Posterior vena cava (tissue), 2 donors: ENCODE measurements around the gene HIP1. TPM values are rescaled to one million over a fixed set of nuclear protein-coding genes. Genes with fewer than 3 reads are reported as not detected.
A peak's percentile ranks its signal among the peaks of the same experiment; 100 is the strongest.
"Not testable (repeated sequence)": the region's sequence is repeated elsewhere in the genome, so short reads cannot be mapped to it uniquely, and the experiment has no call there.

Experiments
- DNase-seq: peaks from one replicate; pipeline ENCODE4 v3.0.0-alpha.2; 2020; ENCODE audit warnings: low spot score
- intact Hi-C, 2 donors: fragments of 100-400 bp; cut with DNase I; formaldehyde crosslinking; loops; one replicate each; pipeline versions ENCODE4 v1.14.1 to v1.14.2; 2022 to 2023
- long read RNA-seq, 2 donors: library from polyadenylated mRNA; unstranded; transcript quantifications; one replicate each; pipeline ENCODE4 v2.0.0, GENCODE V29; 2020 to 2021
- total RNA-seq, 2 donors: library from RNA; stranded (reverse); fragmentation: NEBNext Ultra II Directional; extraction: Animal tissue kit (Norgen Biotek cat#: 25700); gene quantifications; one replicate each; pipeline ENCODE4 v1.2.1, GENCODE V29; 2021
- donor health status: DM: yes; HTN: yes; CAD: no.
- donor health status: DM: yes; HTN: yes; CAD: no.

Gene HIP1
- total RNA-seq = 10 to 100 TPM; 27.0 to 29.2 TPM
- long read RNA-seq, donor 1, full-length matches to known transcripts = 1 of 10 reads
- long read RNA-seq, donor 1, partial matches to known transcripts = 2 of 10 reads
- long read RNA-seq, donor 1, other reads (novel, unspliced or antisense) = 7 of 10 reads
- long read RNA-seq, donor 2, partial matches to known transcripts = 5 of 24 reads
- long read RNA-seq, donor 2, other reads (novel, unspliced or antisense) = 18 of 24 reads

GRCh38 chr7:75738604-75738974 lies at the start of gene HIP1:
Gene HIP1, minus strand, starts transcription at chr7:75738941. Its CDS starts 21 bp downstream, at chr7:75738920.
- peak; percentile 81 for DNase-seq
- intact Hi-C loops = no loop called here

DNA sequence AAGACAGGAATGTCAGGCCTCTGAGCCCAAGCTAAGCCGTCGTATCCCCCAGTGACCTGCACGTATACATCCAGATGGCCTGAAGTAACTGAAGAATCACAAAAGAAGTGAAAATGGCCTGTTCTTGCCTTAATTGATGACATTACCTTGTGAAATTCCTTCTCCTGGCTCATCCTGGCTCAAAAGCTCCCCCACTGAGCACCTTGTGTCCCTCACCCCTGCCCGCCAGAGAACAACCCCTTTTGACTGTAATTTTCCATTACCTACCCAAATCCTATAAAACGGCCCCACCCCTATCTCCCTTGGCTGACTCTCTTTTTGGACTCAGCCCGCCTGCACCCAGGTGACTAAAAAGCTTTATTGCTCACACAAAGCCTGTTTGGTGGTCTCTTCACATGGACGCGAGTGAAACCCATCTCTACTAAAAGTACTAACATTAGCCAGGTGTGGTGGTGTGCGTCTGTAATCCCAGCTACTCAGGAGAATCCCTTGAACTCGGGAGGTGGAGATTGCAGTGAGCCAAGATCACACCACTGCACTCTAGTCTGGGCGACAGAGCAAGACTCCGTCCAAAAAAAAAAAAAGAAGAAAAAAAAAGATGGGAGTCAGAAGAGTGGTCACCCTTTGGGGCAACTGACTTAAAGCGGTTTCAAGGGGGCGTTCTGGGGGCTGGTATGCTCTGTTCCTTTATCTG lies 49.6 kb upstream of the HIP1 start:
- intact Hi-C loops, DNase-seq: not testable (repeated sequence)

DNA sequence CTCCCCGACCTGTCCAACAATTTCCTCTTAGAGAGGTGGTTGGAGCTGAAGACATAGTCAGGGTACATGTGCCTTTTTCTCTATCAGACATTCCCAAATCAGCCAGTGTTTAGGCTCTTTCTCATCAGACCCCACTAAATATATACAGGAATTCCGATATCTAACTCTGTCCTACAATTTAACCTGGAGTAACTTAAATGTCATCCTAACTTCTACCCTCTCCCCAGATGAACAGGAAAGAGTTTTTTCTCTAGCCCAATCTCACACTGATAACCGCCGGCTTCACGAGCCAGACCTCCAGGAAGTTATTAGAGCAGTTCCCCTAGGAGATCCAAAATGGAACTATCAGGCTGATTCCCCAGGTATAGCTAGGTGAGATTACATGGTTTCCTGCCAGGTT lies 44.3 kb upstream of the HIP1 start:
- DNase-seq, intact Hi-C loops: not testable (repeated sequence)

- intact Hi-C loops, DNase-seq: not testable (repeated sequence)
Observed at GRCh38 chr7:75780647-75781273, 42.0 kb upstream of the HIP1 start.

DNA sequence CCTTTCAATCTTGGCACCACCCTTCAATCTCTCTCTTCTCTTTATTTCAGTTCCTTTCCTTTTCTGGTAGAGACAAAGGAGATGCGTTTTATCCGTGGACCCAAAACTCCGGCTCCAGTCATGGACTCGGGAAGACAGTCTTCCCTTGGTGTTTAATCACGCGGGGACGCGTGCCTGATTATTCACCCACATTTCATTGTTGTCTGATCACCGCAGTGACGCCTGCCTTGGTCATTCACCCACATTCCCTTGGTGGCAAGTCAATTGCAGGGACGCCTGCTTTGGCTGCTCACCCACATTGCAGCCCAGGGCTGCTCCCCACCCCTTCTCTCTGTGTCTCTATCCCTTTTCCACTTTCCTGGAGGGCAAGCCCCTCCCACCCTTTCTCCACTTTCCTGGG lies 40.8 kb upstream of the HIP1 start:
- intact Hi-C loops, DNase-seq: not testable (repeated sequence)

DNA sequence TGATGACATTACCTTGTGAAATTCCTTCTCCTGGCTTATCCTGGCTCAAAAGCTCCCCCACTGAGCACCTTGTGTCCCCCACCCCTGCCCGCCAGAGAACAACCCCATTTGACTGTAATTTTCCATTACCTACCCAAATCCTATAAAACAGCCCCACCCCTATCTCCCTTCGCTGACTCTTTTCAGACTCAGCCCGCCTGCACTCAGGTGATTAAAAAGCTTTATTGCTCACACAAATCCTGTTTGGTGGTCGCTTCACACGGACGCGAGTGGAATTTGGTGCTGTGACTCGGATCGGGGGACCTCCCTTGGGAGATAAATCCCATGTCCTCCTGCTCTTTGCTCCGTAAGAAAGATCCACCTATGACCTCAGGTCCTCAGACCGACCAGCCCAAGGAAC lies 40.3 kb upstream of the HIP1 start:
- DNase-seq, intact Hi-C loops: not testable (repeated sequence)

GRCh38 chr7:75776295-75776971 lies 37.7 kb upstream of the HIP1 start:
- intact Hi-C loops = no loop called here
- no peak for DNase-seq

DNA sequence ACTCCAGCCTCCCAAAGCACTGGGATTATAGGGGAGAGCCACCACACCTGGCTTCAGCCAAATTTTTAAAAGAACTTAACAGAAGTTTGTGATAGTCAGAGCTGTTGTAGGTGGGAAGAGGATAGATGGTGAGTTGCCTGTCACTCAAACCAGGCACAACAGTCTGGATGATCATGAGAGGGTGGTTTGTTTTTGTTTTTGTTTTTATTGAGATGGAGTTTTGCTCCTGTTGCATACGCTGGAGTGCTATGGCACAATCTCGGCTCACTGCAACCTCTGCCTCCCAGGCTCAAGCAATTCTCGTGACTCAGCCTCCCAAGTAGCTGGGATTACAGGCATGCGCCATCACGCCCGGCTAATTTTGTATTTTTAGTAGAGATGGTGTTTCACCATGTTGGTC lies 35.2 kb upstream of the HIP1 start:
- intact Hi-C loops, DNase-seq: not testable (repeated sequence)

- peak; percentile 90 for DNase-seq
- intact Hi-C loops = no loop called here
Observed at GRCh38 chr7:75772081-75773077, 33.6 kb upstream of the HIP1 start, which contains the start of gene CCL26. Gene CCL26, minus strand, starts transcription at chr7:75772211. Its CDS starts 35 bp downstream, at chr7:75772176.

DNA sequence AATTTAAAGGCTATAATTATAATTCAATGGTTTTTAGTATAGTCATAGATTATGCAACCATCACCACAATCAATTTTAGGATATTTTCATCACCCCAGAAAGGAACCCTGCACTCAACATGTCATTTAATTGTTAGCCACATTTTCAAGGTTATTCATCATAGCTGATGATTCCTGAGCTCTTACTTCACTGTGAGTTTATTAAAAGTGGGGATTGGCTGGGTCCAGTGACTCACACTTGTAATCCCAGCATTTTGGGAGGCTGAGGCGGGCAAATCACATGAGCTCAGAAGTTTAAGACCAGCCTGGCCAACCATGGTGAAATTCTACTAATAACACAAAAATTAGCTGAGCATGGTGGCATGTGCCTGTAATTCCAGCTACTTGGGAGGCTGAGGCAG lies 32.5 kb upstream of the HIP1 start:
- no peak for DNase-seq
- intact Hi-C loops = no loop called here

GRCh38 chr7:75762350-75762917 lies 23.7 kb upstream of the HIP1 start:
- no peak for DNase-seq
- intact Hi-C loops = no loop called here

DNA sequence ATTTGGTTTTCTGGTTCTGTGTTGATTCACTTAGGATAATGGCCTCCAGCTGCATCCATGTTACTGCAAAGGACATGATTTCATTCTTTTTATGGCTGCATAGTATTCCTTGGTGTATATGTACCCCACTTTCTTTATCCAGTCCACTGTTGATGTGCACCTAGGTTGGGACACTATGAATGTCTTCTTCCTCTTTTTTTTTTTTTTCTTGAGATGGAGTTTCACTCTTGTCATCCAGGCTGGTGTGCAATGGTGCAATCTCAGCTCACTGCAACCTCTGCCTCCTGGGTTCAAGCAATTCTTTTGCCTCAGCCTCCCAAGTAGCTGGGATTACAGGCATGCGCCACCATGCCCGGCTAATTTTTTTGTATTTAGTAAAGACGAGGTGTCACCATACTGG lies 23.1 kb upstream of the HIP1 start:
- intact Hi-C loops, DNase-seq: not testable (repeated sequence)

GRCh38 chr7:75758491-75758890 lies 19.8 kb upstream of the HIP1 start:
- intact Hi-C loops = loop anchor here in 1 of 2 donors (5.0 kb wide), 1 partner anchor 126 kb away; no protein-coding TSS in a partner anchor
- DNase-seq = no peak

DNA sequence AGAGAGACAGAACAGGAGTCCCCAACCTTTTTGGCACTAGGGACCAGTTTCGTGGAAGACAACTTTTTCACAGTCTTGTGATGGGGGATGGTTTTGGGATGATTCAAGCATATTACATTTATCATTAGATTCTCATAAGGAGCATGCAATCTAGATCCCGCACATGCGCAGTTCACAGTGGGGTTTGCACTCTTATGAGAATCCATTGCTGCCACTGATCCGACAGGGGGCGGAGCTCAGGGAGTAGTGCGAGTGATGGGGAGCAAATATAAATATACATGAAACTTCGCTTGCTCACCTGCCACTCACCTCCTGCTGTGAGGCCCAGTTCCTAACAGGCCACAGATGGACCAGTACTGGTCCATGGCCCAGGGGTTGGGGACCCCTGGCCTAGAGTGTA lies 19.1 kb upstream of the HIP1 start:
- no peak for DNase-seq
- intact Hi-C loops = loop anchor here in 1 of 2 donors (5.0 kb wide), 1 partner anchor 126 kb away; no protein-coding TSS in a partner anchor

DNA sequence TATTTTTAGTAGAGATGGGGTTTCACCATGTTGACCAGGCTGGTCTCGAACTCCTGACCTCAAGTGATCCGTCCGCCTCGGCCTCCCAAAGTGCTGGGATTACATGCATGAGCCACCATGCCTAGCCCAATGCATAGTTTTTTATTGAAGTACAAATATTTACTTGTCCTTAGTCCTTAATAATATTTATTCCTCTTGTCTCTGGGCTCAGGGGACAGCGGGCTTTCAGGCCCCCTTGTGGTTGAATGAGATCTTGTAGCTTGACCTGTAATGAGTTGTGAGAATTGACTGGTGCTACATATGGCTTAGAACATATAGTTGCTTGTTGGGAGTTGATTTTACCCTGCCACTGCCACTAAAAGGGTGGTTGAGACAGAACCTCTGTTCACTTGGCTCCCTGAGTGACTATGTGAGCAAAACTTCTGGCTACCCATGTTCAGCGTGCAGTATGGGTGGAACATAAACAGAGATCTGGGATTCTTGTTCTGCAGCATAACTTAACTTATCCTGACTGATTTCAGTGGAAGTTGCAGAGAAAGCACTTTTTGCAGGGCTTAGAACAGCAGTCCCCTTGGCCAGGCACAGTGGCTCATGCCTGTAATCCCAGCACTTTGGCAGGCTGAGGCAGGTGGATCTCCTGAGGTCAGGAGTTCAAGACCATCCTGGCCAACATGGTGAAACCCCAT lies 18.4 kb upstream of the HIP1 start:
- no peak for DNase-seq
- intact Hi-C loops = loop anchor here in 1 of 2 donors (5.0 kb wide), 1 partner anchor 125 kb away; no protein-coding TSS in a partner anchor

DNA sequence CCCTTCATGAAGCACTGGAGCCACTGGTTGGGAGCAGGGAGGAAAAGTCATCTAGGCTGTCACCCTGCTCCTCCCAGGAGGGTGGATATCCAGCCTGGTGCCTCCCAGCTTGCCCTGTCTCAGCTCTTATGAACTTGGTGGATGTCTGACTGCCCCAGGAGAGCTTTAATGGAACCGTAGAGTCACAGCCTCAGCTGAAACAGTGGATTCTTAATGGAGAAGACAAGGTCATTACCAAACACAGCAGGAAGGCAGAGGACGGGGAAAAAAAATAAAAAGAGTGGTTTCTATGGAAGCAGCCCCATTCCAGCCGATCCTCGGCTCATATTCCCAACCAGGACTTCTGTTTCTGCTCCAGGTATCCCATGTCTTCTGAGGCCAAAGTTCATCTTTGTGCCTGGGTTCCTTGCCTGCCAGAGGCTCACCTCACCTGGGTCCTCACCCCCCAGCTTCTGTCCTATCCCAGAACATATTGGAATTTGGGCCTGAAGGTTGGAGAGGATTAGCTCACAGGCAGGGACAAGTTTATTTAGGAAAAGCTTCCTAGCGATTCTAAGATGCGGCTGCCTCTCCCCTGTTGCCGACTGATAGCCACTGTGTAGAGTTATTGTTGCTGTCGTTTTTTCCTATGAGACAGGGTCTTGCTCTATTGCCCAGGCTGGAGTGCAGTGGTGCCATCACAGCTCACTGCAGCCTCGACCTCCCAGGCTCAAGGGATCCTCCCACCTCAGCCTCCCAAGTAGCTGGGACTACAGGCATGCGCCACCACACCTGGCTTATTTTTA lies 17.7 kb upstream of the HIP1 start:
- intact Hi-C loops = loop anchor here in 1 of 2 donors (5.0 kb wide), 1 partner anchor 124 kb away; no protein-coding TSS in a partner anchor
- DNase-seq = no peak

DNA sequence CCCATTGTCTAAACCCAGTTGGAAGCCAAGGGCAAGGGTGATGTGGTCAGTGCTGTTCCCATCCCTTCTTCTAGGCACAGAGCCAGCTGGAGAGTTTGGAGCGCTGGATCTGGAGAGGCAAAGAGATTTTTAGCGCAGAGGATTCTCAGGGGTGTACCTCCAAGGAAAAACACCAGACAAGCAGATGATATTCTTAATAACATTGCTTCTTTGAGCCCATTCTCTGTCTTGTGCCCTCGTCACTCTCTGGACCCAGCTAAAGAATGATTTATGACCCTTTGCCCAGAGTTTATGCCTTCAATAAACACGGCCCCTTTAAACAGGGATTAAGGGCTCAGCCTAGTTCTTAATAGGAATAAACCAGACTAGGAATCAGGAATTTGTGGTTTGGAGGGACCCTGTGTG lies 4.7 kb upstream of the HIP1 start:
- DNase-seq = no peak
- intact Hi-C loops = loop anchor here in 1 of 2 donors (10.0 kb wide), 1 partner anchor 189 kb away; no protein-coding TSS in a partner anchor
